Omental fat pad (tissue), 4 donors: ENCODE data around the gene DSCAML1. TPM values are rescaled to one million over a fixed set of nuclear protein-coding genes. Genes with fewer than 3 reads are reported as not detected.

Experiments
- ATAC-seq: fragments of 150-250 bp; one replicate; pipeline ENCODE4 v1.9.1; 2016; ENCODE audit warnings: mild to moderate bottlenecking, moderate library complexity; ENCODE audit not compliant: low FRiP score
- DNase-seq: peaks from one replicate; pipeline ENCODE4 v3.0.0-alpha.2; 2019; ENCODE audit warnings: low spot score
- total RNA-seq, 4 donors: library from RNA; depleted of rRNA; stranded (reverse); fragments of >200 nt; gene quantifications; one replicate each; pipeline ENCODE4 v1.1.0, GENCODE V29; 2016
- TF ChIP-seq, protein P1 (sequence below), 3 donors: fragments of 450-650 bp; IDR thresholded peaks; one replicate each; pipeline ENCODE4 v1.5.1; 2016 to 2017; ENCODE audit warnings: antibody characterized with exemption in 3 of 3, mild to moderate bottlenecking in 3 of 3, moderate library complexity in 2 of 3

The DSCAML1 gene
- total RNA-seq, 4 donors from 2014 or later, result 0.95 to 10.9 (median 3.9) TPM

DNA sequence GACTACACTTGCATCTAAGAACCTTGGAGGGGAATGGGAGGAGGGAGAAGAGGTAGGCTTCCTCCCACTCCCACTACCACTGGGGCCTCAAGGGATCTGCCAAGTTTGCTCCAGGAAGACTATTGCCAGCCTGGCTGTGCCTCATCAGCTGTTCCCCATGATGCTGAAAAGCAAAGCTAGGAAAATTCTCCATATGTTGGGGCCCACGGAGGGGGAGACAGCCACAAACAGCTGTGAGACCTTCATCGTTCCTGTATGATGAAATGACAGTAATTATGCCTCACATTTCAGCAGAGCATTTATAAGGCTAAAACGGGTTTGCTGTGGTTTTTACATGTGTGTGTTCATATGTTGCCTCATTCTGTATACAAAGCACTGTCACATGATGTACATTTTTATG is 6.7 kb downstream of the DSCAML1 start:
- TF ChIP-seq, protein P1, sequence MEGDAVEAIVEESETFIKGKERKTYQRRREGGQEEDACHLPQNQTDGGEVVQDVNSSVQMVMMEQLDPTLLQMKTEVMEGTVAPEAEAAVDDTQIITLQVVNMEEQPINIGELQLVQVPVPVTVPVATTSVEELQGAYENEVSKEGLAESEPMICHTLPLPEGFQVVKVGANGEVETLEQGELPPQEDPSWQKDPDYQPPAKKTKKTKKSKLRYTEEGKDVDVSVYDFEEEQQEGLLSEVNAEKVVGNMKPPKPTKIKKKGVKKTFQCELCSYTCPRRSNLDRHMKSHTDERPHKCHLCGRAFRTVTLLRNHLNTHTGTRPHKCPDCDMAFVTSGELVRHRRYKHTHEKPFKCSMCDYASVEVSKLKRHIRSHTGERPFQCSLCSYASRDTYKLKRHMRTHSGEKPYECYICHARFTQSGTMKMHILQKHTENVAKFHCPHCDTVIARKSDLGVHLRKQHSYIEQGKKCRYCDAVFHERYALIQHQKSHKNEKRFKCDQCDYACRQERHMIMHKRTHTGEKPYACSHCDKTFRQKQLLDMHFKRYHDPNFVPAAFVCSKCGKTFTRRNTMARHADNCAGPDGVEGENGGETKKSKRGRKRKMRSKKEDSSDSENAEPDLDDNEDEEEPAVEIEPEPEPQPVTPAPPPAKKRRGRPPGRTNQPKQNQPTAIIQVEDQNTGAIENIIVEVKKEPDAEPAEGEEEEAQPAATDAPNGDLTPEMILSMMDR (IDR thresholded peaks at IDR 0.05), result no peak
- ATAC-seq (no peak), DNase-seq (no peak)

GRCh38 chr11:117789241-117789640 is 7.8 kb downstream of the DSCAML1 start:
- TF ChIP-seq, protein P1 (IDR thresholded peaks at IDR 0.05), result no peak
- ATAC-seq (no peak), DNase-seq (no peak)

GRCh38 chr11:117786135-117786870 is 10.7 kb downstream of the DSCAML1 start:
- TF ChIP-seq, protein P1 (IDR thresholded peaks at IDR 0.05), result no peak
- DNase-seq, result no peak
- ATAC-seq, result no peak

GRCh38 chr11:117782101-117782500 is 14.9 kb downstream of the DSCAML1 start:
- DNase-seq (no peak), ATAC-seq (no peak)
- TF ChIP-seq, protein P1 (IDR thresholded peaks at IDR 0.05), result no peak

GRCh38 chr11:117781627-117782026 is 15.4 kb downstream of the DSCAML1 start:
- ATAC-seq (no peak), DNase-seq (no peak)
- TF ChIP-seq, protein P1 (IDR thresholded peaks at IDR 0.05), result no peak

- DNase-seq (no peak), ATAC-seq (no peak)
- TF ChIP-seq, protein P1 (IDR thresholded peaks at IDR 0.05), result no peak
These were observed 16.6 kb downstream of the DSCAML1 start for GRCh38 chr11:117780456-117780855.

DNA sequence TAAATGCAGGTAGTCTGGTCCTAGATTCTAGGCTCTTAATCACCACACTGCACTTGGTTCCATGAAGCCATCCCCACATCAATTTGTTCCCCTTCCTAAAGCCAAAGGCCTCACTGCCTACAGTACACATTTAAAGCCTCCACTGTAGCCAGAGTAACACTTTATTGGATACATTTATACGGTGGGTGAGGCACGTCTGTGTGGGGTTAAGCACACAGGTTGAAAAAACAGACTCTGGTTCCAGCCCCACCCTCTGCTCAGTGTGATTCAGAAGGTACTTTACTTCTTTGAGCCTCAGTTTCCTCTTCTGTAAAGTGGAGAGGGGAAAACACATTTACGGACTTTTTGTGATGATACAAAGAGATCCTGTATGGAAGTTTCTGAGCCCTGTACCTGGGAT is 22.5 kb downstream of the DSCAML1 start:
- TF ChIP-seq, protein P1 (IDR thresholded peaks at IDR 0.05), result no peak
- no peak for DNase-seq

More for the DNA sequence above, 22.5 kb downstream of the DSCAML1 start:
- no peak for ATAC-seq
